Measurements from ENCODE around the gene CFAP298. TPM values are rescaled to one million over a fixed set of nuclear protein-coding genes. Genes with fewer than 3 reads are reported as not detected.
"Not testable (repeated sequence)": the region's sequence is repeated elsewhere in the genome, so short reads cannot be mapped to it uniquely, and the experiment has no call there.

Gene CFAP298
- total RNA-seq, 1 donor from 2014 or later = 52.0 TPM

GRCh38 chr21:32565856-32566465 is 46.2 kb downstream of the CFAP298 start:
- Histone ChIP-seq H3K4me1 (peaks cover 12% of the 10 kb centered on the region), H3K27ac (no peak overlapping the region), H3F3A (ENCODE audit: low read depth) (peaks cover 9% of the 10 kb centered on the region), H4K20me1 (ENCODE audit: low read depth) (no peaks in the 10 kb centered on the region), H2AFZ (replicated peaks) (no peak overlapping the region), H3K36me3 (no peaks in the 10 kb centered on the region), H3K9me3 (ENCODE audit: low read depth) (peaks cover 5% of the 10 kb centered on the region), H3K4me2 (no peak overlapping the region), H3K4me3 (no peak overlapping the region), H3K9ac (no peak overlapping the region), H3K27me3 (peaks cover 11% of the 10 kb centered on the region), H3K79me2 (ENCODE audit: low read depth) (no peaks in the 10 kb centered on the region)
- TF ChIP-seq EZH2phosphoT487 (IDR thresholded peaks at IDR 0.05) = no peak
- TF ChIP-seq CTCF (IDR thresholded peaks at IDR 0.05) = no peak
- peaks cover 16% of the 10 kb centered on the region for H3K9me3 Mint-ChIP-seq
- no peak overlapping the region for H3K4me3 Mint-ChIP-seq
- H3K27me3 Mint-ChIP-seq (ENCODE audit: insufficient read depth, low read depth) = peaks cover 2% of the 10 kb centered on the region
- H3K27ac Mint-ChIP-seq = no peak overlapping the region
- no peak for DNase-seq (ENCODE audit: low spot score)
- H3K4me1 Mint-ChIP-seq = peaks cover 16% of the 10 kb centered on the region
- H3K36me3 Mint-ChIP-seq = peaks cover 11% of the 10 kb centered on the region

GRCh38 chr21:32562915-32563314 is 49.3 kb downstream of the CFAP298 start:
- no peak overlapping the region for H3K4me2 ChIP-seq
- H3K27ac ChIP-seq = no peak overlapping the region
- Mint-ChIP-seq H3K9me3 (peaks cover 16% of the 10 kb centered on the region), H3K4me1 (peaks cover 10% of the 10 kb centered on the region), H3K36me3 (peaks cover 11% of the 10 kb centered on the region), H3K4me3 (no peak overlapping the region), H3K27me3 (ENCODE audit: insufficient read depth, low read depth) (peaks cover 2% of the 10 kb centered on the region), H3K27ac (no peak overlapping the region)
- no peak for DNase-seq (ENCODE audit: low spot score)
- no peaks in the 10 kb centered on the region for H3K79me2 ChIP-seq (ENCODE audit: low read depth)
- no peaks in the 10 kb centered on the region for H4K20me1 ChIP-seq (ENCODE audit: low read depth)
- H3K9me3 ChIP-seq (ENCODE audit: low read depth) = peaks cover 5% of the 10 kb centered on the region
- H3K27me3 ChIP-seq = no peaks in the 10 kb centered on the region
- peaks cover 15% of the 10 kb centered on the region for H3F3A ChIP-seq (ENCODE audit: low read depth)
- H3K4me1 ChIP-seq = peaks cover 18% of the 10 kb centered on the region
- H3K9ac ChIP-seq = no peak overlapping the region
- TF ChIP-seq CTCF (IDR thresholded peaks at IDR 0.05) = no peak
- TF ChIP-seq EZH2phosphoT487 (IDR thresholded peaks at IDR 0.05) = no peak
- no peak for TF ChIP-seq EZH2 (IDR thresholded peaks at IDR 0.05)
- H2AFZ ChIP-seq (replicated peaks) = no peak overlapping the region
- H3K4me3 ChIP-seq = no peak overlapping the region
- H3K36me3 ChIP-seq = no peaks in the 10 kb centered on the region

GRCh38 chr21:32562426-32562825 is 49.8 kb downstream of the CFAP298 start:
- no peak overlapping the region for H3K27ac Mint-ChIP-seq
- H3K27ac ChIP-seq = no peak overlapping the region
- no peak for TF ChIP-seq EZH2phosphoT487 (IDR thresholded peaks at IDR 0.05)
- TF ChIP-seq CTCF (IDR thresholded peaks at IDR 0.05) = peak; percentile 60
- peaks cover 17% of the 10 kb centered on the region for H3F3A ChIP-seq (ENCODE audit: low read depth)
- H3K79me2 ChIP-seq (ENCODE audit: low read depth) = no peaks in the 10 kb centered on the region
- peak; percentile 62 for DNase-seq (ENCODE audit: low spot score)
- H3K4me3 ChIP-seq = no peak overlapping the region
- no peak overlapping the region for H3K4me3 Mint-ChIP-seq
- H3K9me3 ChIP-seq (ENCODE audit: low read depth) = peaks cover 5% of the 10 kb centered on the region
- H3K9ac ChIP-seq = no peak overlapping the region
- H3K4me1 ChIP-seq = peaks cover 21% of the 10 kb centered on the region
- H3K4me2 ChIP-seq = no peak overlapping the region
- H3K36me3 Mint-ChIP-seq = peaks cover 11% of the 10 kb centered on the region
- H3K9me3 Mint-ChIP-seq = peaks cover 16% of the 10 kb centered on the region
- H3K4me1 Mint-ChIP-seq = peaks cover 10% of the 10 kb centered on the region
- no peaks in the 10 kb centered on the region for H4K20me1 ChIP-seq (ENCODE audit: low read depth)
- peak overlapping the region; percentile 57 for H2AFZ ChIP-seq (replicated peaks)
- no peaks in the 10 kb centered on the region for H3K27me3 ChIP-seq
- no peaks in the 10 kb centered on the region for H3K36me3 ChIP-seq
- H3K27me3 Mint-ChIP-seq (ENCODE audit: insufficient read depth, low read depth) = peaks cover 2% of the 10 kb centered on the region

- not testable (repeated sequence) for H3K4me3 ChIP-seq; H3K9me3 ChIP-seq (ENCODE audit: low read depth); H3K79me2 ChIP-seq (ENCODE audit: low read depth); H3K4me1 Mint-ChIP-seq; H3K36me3 ChIP-seq; H3K27me3 ChIP-seq; H4K20me1 ChIP-seq (ENCODE audit: low read depth); H3K36me3 Mint-ChIP-seq; H3K27ac ChIP-seq; H2AFZ ChIP-seq (replicated peaks); H3K9ac ChIP-seq; H3K4me3 Mint-ChIP-seq; H3K27me3 Mint-ChIP-seq (ENCODE audit: insufficient read depth, low read depth); H3K4me2 ChIP-seq; DNase-seq (ENCODE audit: low spot score); H3K27ac Mint-ChIP-seq
- Histone ChIP-seq H3F3A (ENCODE audit: low read depth) (peaks cover 17% of the 10 kb centered on the region), H3K4me1 (peaks cover 21% of the 10 kb centered on the region)
- H3K9me3 Mint-ChIP-seq = peaks cover 16% of the 10 kb centered on the region
These were observed 50.7 kb downstream of the CFAP298 start for GRCh38 chr21:32561476-32561875.

All from neural progenitor cell (in vitro differentiated cells).